Immature natural killer cell (primary cell): ENCODE results near the gene RAB9B. TPM values are rescaled to one million over a fixed set of nuclear protein-coding genes. Genes with fewer than 3 reads are reported as not detected.
"Not testable (repeated sequence)": the region's sequence is repeated elsewhere in the genome, so short reads cannot be mapped to it uniquely, and the experiment has no call there.

ENCODE experiments used
- DNase-seq, 3 donors: peaks; one replicate each; pipeline ENCODE4 v3.0.0; 2022; ENCODE audit warnings: mixed read lengths in 1 of 3
- H3K27ac Mint-ChIP-seq, 6 donors: one replicate each; pipeline ENCODE4 v1.8.0; 2020; ENCODE audit warnings: mixed read lengths in 6 of 6, mild to moderate bottlenecking in 5 of 6, inconsistent platforms in 4 of 6, moderate library complexity in 3 of 6
- H3K27me3 Mint-ChIP-seq, 3 donors: one replicate each; pipeline ENCODE4 v1.8.0; 2020 to 2021; ENCODE audit warnings: low read depth in 3 of 3, mild to moderate bottlenecking in 3 of 3, mixed read lengths in 3 of 3, moderate library complexity in 3 of 3, inconsistent platforms in 1 of 3
- H3K36me3 Mint-ChIP-seq, 3 donors: one replicate each; pipeline ENCODE4 v1.8.0; 2020; ENCODE audit warnings: mixed read lengths in 3 of 3, inconsistent platforms in 2 of 3, mild to moderate bottlenecking in 2 of 3
- H3K4me1 Mint-ChIP-seq, 2 donors: one replicate each; pipeline ENCODE4 v1.8.0; 2020; ENCODE audit warnings: inconsistent platforms in 2 of 2, mild to moderate bottlenecking in 2 of 2, mixed read lengths in 2 of 2, moderate library complexity in 1 of 2
- H3K4me3 Mint-ChIP-seq, 5 donors: one replicate each; pipeline ENCODE4 v1.8.0; 2020; ENCODE audit warnings: mild to moderate bottlenecking in 5 of 5, mixed read lengths in 5 of 5, inconsistent platforms in 3 of 5, moderate library complexity in 3 of 5
- H3K9me3 Mint-ChIP-seq, 6 donors: one replicate each; pipeline ENCODE4 v1.8.0; 2020; ENCODE audit warnings: mild to moderate bottlenecking in 6 of 6, mixed read lengths in 6 of 6, inconsistent platforms in 4 of 6, moderate library complexity in 3 of 6
- polyA plus RNA-seq, 3 donors: library from polyadenylated mRNA; unstranded; fragments of 300-500 nt; fragmentation: Illumina TruSeq; gene quantifications; one replicate each; pipeline ENCODE4 v1.2.3, GENCODE V29; 2021

RAB9B gene
- polyA plus RNA-seq, 3 donors from 2014 or later, result 0.33 to 0.43 (median 0.38) TPM

DNA sequence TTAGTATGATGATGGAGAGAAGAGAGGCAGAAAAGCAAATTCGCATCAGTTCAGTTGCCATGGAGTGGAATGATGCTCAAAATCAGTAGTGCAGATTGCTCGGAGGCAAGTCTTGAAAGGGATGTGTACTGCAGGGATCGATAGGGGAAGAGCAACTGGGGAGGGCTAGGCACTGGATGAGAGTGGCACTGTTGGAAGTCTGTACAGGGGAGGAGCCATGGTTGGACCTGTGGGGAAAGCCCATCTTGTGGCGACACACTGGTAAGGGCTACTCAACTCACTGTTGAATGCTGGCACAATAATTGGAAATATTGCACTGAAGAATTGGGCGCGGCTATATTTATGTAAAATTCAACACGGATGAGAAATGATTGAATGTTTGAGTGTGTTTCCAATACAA, 1.2 kb downstream of the RAB9B start:
- Mint-ChIP-seq H3K4me3 (peak overlapping the region; percentile 28 to 87 (median 47)), H3K36me3 (no peaks in the 10 kb centered on the region), H3K27me3 (peaks cover 6 to 11% (median 10%) of the 10 kb centered on the region in 3 donors), H3K4me1 (peaks cover 4 to 11% of the 10 kb centered on the region in 2 donors), H3K9me3 (no peaks in the 10 kb centered on the region), H3K27ac (no peak overlapping the region)
- no peak for DNase-seq

DNA sequence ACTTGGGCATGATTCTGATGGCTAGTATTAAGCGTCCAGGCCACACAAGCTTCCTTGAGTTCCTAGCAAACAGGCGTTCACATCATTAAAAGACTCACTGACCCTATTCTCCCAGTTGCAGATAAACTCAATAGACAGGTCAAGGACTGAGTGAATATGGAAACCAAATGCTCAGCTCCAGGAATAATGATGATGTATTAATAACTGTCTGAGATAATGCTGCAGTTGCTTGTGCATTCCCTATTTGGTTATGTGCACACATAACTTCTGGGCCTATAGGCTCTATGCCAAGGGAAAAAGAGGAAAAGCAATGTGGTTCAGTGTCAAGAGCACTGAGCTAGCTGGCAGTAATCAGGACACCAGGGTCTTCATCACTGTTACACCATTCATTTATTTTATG, 3.5 kb downstream of the RAB9B start:
- no peak overlapping the region for H3K27ac Mint-ChIP-seq
- peaks cover 4 to 11% of the 10 kb centered on the region in 2 donors for H3K4me1 Mint-ChIP-seq
- DNase-seq, result no peak
- no peak overlapping the region for H3K4me3 Mint-ChIP-seq
- H3K9me3 Mint-ChIP-seq, result no peaks in the 10 kb centered on the region
- H3K27me3 Mint-ChIP-seq, result peaks cover 3 to 12% (median 9%) of the 10 kb centered on the region in 3 donors
- H3K36me3 Mint-ChIP-seq, result no peaks in the 10 kb centered on the region

DNA sequence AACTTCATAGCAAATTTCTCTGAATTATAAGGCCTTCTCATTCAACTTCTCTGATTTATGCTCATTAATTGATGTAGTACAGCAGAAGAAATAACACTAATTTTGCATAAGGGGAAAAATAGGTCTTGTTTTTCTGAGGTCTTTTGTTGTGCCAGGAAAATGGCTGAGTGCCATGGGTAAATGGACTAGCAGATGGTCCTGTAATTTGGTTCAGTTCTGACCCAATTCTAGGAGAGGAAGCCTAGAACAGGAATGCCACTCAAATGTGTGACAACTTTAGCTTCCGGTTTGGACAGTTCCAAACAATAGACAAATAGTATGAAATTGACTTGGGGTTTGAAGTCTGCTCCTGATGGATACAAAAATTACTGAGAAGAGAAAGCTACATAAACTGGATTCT, 6.2 kb downstream of the RAB9B start:
- no peak overlapping the region for H3K4me3 Mint-ChIP-seq
- H3K27ac Mint-ChIP-seq, result no peak overlapping the region
- H3K4me1 Mint-ChIP-seq, result no peaks in the 10 kb centered on the region
- H3K36me3 Mint-ChIP-seq, result no peaks in the 10 kb centered on the region
- no peaks in the 10 kb centered on the region for H3K9me3 Mint-ChIP-seq
- no peak for DNase-seq
- H3K27me3 Mint-ChIP-seq, result peaks cover 0 to 3% (median 2%) of the 10 kb centered on the region in 3 donors

DNA sequence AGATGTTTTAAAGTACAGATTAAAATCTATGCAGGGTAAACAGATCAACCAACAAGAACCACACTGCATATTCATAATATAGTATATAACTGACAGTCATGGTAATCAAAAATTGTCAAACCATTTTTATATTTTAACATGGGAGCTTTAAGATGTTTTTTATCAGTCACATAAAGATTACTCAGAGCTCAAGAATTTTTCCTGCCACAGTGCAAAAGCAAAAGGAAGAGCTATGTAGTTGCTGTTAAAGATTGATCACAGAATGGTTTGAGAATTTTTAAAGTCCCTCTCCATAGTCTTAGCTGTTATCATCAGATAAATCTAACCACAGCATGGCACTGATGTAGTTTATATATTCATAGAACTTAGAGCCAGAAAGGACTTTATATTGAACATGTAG, 8.5 kb downstream of the RAB9B start:
- no peak for DNase-seq
- Mint-ChIP-seq H3K27ac (no peak overlapping the region), H3K4me3 (no peak overlapping the region), H3K4me1 (no peaks in the 10 kb centered on the region), H3K27me3 (peaks cover 0 to 3% (median 0%) of the 10 kb centered on the region in 3 donors), H3K36me3 (no peaks in the 10 kb centered on the region), H3K9me3 (no peaks in the 10 kb centered on the region)

DNA sequence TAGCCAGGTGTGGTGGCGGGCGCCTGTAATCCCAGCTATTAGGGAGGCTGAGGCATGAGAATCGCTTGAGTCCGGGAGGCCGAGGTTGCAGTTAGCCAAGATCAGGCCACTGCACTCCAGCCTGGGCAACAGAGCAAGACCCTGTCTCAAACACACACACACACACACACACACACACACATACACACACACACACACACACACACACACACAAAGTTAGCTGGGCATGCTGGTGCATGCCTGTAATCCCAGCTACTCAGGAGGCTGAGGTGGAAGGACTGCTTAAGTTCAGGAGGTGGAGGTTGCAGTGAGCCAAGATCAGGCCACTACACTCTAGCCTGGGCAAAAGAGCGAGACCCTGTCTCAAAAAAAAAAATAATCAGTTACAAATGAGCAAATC, 11.3 kb downstream of the RAB9B start:
- H3K9me3 Mint-ChIP-seq, H3K4me1 Mint-ChIP-seq, H3K27me3 Mint-ChIP-seq, DNase-seq, H3K27ac Mint-ChIP-seq, H3K4me3 Mint-ChIP-seq, H3K36me3 Mint-ChIP-seq: not testable (repeated sequence)

DNA sequence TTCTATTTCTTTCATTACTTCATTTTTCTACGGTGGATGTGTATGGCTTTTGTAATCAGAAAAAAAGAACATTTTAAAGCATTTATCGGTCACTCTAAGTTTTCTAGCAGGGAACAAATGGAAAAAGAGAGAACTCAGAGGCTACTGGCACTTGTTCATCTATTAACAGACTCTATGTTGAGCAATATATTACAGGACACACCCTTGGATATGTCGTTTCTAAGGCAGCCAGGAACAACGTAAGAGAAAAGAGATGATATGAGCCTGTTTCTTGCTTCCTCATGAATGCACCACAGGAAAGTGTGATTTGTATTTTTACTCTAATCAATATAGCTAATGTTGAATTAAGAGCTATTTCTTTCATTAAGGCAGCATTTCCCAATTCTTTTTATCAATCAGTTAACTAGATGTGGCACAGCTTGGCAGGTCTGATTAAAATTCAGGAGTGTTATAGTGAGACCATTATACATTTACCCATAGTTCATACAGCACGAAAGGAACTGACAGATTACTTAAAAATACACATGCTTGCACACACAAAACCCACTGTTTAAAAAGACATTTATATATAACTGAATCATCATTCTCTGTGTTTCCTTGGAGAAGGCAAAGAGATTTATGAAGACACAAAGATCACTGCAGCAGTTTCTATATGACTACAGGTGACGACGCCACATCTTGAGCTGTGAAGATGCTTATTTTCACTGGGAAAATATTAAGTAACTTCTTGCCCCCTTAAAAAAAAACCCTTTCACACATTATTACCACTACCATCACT, 13.0 kb downstream of the RAB9B start:
- Mint-ChIP-seq H3K4me3 (no peak overlapping the region), H3K27me3 (peaks cover 2 to 6% (median 3%) of the 10 kb centered on the region in 3 donors), H3K27ac (no peak overlapping the region), H3K4me1 (no peaks in the 10 kb centered on the region), H3K9me3 (no peaks in the 10 kb centered on the region), H3K36me3 (no peaks in the 10 kb centered on the region)
- no peak for DNase-seq

DNA sequence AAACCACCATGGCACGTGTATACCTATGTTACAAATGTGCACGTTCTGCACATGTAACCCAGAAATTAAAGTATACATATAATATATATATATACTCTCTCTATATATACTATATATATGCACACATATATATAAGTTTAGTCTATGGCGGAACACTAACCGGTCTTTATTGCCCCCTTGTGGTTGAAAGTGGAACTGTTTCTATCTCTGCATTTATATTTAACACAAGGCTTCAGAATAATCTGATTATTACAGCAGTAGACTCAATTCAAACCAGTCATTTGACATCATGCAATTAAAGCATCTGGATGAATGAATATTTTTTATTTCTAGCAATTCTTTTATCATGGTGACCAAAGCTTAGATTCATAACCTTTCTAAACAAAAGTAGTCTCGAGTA, 14.6 kb downstream of the RAB9B start:
- peaks cover 2 to 5% (median 3%) of the 10 kb centered on the region in 3 donors for H3K27me3 Mint-ChIP-seq
- H3K9me3 Mint-ChIP-seq, result no peaks in the 10 kb centered on the region
- no peaks in the 10 kb centered on the region for H3K36me3 Mint-ChIP-seq
- no peak overlapping the region for H3K4me3 Mint-ChIP-seq
- no peak overlapping the region for H3K27ac Mint-ChIP-seq
- H3K4me1 Mint-ChIP-seq, result no peaks in the 10 kb centered on the region
- peak; percentile 31 to 55 (median 46) for DNase-seq

DNA sequence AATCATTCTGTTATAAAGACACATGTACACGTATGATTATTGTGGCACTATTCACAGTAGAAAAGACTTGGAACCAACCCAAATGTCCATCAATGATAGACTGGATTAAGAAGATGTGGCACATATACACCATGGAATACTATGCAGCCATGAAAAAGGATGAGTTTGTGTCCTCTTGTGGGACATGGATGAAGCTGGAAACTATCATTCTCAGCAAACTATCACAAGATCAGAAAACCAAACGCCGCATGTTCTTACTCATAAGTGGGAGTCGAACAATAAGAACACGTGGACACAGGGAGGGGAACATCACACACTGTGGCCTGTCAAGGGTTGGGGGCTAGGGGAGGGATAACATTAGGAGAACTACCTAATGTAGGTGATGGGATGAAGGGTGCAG, 15.0 kb downstream of the RAB9B start:
- H3K27ac Mint-ChIP-seq, H3K4me1 Mint-ChIP-seq, H3K36me3 Mint-ChIP-seq, H3K9me3 Mint-ChIP-seq, H3K4me3 Mint-ChIP-seq, H3K27me3 Mint-ChIP-seq: not testable (repeated sequence)
- DNase-seq, result peak in 2 of 3 donors; percentile 1 to 3

DNA sequence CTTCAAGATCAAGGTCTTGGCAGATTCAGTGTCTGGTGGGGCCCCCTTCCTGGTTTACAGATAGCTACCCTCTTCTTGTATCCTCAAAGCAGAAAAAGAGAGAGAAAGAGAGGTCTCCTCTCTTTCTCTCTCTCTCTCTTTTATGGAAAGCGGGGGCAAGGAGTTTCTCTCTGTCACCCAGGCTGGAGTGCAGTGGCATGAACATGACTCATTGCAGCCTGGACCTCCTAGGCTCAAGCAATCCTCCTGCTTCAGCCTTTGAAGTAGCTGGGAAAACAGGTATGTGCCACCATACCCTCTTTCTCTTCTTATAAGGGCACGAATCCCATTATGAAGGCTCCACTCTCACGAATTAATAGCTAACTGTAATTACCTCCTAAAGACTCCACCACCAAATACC, 20.2 kb downstream of the RAB9B start:
- Mint-ChIP-seq H3K27me3 (peaks cover 5 to 8% (median 6%) of the 10 kb centered on the region in 3 donors), H3K36me3 (no peaks in the 10 kb centered on the region), H3K4me3 (no peak overlapping the region), H3K9me3 (no peaks in the 10 kb centered on the region), H3K27ac (no peak overlapping the region), H3K4me1 (no peaks in the 10 kb centered on the region)
- no peak for DNase-seq

DNA sequence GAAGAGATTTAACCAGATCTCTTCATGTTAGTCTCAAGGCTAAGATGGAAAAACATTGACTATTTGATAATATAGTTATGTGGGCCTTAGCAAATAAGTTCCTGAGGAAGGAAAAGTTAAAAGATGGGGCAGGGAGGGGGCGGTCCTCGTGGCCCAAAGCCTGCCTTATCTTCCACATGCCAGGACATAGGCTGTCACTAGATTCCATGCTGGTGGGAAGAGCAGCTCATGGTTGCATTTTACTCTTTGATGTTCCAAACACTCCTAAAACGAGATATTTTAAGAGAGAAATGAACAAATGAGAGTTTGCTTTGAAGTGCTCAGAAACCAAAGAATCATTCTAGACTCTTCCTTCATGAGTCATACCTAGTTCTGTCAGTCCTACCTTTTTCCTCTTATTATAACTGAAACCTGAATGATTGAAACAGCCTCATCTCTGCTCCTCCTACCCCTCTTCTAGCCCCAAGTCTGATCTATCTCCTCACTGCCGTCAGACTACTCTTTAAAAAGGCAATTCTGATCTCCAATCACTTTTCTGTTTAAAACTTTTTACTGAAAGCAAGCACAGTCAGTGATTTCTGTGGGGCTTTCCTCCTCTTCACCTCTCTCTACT, 25.1 kb downstream of the RAB9B start:
- H3K36me3 Mint-ChIP-seq, result no peaks in the 10 kb centered on the region
- peaks cover 4 to 5% (median 5%) of the 10 kb centered on the region in 3 donors for H3K27me3 Mint-ChIP-seq
- H3K27ac Mint-ChIP-seq, result no peak overlapping the region
- no peak for DNase-seq
- no peaks in the 10 kb centered on the region for H3K9me3 Mint-ChIP-seq
- no peak overlapping the region for H3K4me3 Mint-ChIP-seq
- no peaks in the 10 kb centered on the region for H3K4me1 Mint-ChIP-seq

DNA sequence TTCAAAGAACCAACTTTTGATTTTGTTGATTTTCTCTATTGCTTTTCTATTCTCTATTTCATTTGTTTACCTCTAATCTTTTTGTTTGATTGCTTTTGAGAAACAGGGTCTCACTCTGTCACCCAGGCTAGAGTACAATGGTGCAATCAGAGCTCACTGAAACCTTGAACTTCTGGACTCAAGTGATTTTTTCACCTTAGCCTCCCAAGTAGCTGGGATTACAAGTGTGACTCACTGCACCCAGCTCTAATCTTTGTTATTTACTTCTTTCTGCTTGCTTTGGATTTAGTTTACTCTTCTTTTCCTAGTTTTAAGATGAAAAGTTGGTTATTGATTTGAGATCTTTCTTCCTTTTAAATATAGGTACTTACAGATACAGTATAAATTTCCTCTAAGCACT, 26.2 kb downstream of the RAB9B start:
- no peaks in the 10 kb centered on the region for H3K9me3 Mint-ChIP-seq
- H3K4me3 Mint-ChIP-seq, result no peak overlapping the region
- no peak overlapping the region for H3K27ac Mint-ChIP-seq
- no peak for DNase-seq
- H3K36me3 Mint-ChIP-seq, result no peaks in the 10 kb centered on the region
- no peaks in the 10 kb centered on the region for H3K4me1 Mint-ChIP-seq
- H3K27me3 Mint-ChIP-seq, result peaks cover 2 to 5% (median 4%) of the 10 kb centered on the region in 3 donors

DNA sequence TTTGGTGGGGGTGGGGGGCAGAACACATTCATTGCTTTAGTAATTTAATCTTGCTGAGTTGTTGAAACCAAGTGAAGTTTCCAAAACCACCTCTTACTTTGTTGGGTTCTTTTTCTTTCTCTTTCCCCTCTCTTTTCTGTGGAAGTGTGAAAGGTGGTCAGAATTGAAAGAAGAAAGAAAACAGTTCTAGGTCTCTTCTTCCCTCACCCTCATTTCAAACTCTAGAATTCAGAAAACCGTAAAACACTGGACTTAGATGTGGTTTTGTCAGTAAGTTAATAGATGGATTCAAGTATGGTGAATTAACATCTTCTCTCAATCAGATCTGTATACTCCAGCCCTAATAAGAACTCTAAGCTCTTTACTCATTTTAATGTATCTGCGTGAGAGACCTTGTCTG, 31.7 kb downstream of the RAB9B start:
- H3K4me3 Mint-ChIP-seq, result no peak overlapping the region
- no peaks in the 10 kb centered on the region for H3K4me1 Mint-ChIP-seq
- H3K27me3 Mint-ChIP-seq, result no peaks in the 10 kb centered on the region
- H3K27ac Mint-ChIP-seq, result no peak overlapping the region
- no peaks in the 10 kb centered on the region for H3K36me3 Mint-ChIP-seq
- DNase-seq, result no peak
- H3K9me3 Mint-ChIP-seq, result no peaks in the 10 kb centered on the region

DNA sequence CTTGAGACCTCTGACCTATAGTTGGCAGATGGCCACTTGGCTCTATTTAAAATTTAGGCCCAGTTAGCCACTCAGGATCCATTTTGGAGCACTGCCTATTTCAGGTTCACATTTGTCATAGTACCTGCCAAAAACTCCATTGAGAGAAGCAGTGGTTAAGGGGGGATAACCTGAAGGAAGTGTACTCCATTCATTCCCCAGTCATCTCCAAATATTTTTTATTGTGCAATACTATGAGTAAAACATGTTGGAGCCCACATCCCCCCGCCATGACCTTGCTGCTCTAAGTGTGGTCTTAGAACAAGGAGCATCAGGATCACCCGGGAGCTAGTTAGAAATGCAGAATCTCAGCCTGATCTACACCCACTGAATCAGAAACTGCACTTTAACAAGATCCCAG, 34.4 kb downstream of the RAB9B start:
- Mint-ChIP-seq H3K36me3 (no peaks in the 10 kb centered on the region), H3K9me3 (no peaks in the 10 kb centered on the region), H3K4me3 (no peak overlapping the region), H3K27ac (no peak overlapping the region), H3K27me3 (peaks cover 0 to 5% (median 0%) of the 10 kb centered on the region in 3 donors), H3K4me1 (no peaks in the 10 kb centered on the region)
- no peak for DNase-seq

DNA sequence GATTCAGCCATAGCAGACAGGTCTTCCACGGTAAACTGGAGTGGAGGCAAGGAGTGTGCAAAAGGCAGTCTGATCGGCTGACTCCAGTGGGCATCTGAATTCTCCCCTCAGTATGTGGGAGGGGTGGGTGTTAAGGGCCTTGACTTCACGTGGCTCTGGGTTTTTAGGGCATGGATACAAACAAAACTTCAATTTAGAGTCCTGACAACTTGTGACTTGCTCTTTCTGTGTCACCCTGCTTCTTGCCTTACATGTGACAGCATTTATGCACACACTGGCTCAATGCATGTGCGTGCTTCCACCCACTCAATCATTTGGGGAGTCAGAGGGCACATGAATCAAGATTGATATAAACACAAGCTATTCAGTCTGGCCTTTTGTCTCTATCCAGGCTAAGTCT, 37.9 kb downstream of the RAB9B start:
- Mint-ChIP-seq H3K4me3 (no peak overlapping the region), H3K9me3 (no peaks in the 10 kb centered on the region), H3K4me1 (no peaks in the 10 kb centered on the region), H3K27me3 (peaks cover 0 to 5% (median 2%) of the 10 kb centered on the region in 3 donors), H3K36me3 (no peaks in the 10 kb centered on the region), H3K27ac (no peak overlapping the region)
- DNase-seq, result no peak

DNA sequence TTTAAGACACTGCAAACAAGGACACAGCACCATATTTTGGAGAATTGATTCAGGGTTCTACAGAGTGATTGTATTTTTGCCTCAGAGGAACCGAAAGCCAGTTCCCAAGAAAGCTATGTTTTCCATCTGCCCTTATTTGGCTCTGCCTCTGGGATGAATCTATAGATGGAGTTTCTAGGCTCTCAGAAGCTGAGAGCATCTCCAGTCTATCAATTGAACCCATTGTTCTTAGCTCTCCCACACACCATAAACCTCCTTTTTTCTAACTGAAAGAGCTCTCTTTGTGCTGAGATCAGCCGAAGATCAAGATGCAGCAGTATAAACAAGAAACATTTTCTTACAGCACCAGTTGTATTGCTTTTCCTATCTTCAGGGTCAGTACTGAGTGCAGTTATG, 38.5 kb downstream of the RAB9B start:
- no peak overlapping the region for H3K4me3 Mint-ChIP-seq
- no peak for DNase-seq
- peaks cover 0 to 5% (median 2%) of the 10 kb centered on the region in 3 donors for H3K27me3 Mint-ChIP-seq
- no peaks in the 10 kb centered on the region for H3K4me1 Mint-ChIP-seq
- no peaks in the 10 kb centered on the region for H3K36me3 Mint-ChIP-seq
- no peaks in the 10 kb centered on the region for H3K9me3 Mint-ChIP-seq
- no peak overlapping the region for H3K27ac Mint-ChIP-seq
